Measurements from ENCODE around the gene PTPN3. TPM values are rescaled to one million over a fixed set of nuclear protein-coding genes. Genes with fewer than 3 reads are reported as not detected.

Gene PTPN3
- total and polyA plus RNA-seq, 10 of the 15 experiments (the other 5 are each of a cell fraction or from before 2014, with no cell fraction given) = 0.18 to 1.3 (median 0.39) TPM

DNA sequence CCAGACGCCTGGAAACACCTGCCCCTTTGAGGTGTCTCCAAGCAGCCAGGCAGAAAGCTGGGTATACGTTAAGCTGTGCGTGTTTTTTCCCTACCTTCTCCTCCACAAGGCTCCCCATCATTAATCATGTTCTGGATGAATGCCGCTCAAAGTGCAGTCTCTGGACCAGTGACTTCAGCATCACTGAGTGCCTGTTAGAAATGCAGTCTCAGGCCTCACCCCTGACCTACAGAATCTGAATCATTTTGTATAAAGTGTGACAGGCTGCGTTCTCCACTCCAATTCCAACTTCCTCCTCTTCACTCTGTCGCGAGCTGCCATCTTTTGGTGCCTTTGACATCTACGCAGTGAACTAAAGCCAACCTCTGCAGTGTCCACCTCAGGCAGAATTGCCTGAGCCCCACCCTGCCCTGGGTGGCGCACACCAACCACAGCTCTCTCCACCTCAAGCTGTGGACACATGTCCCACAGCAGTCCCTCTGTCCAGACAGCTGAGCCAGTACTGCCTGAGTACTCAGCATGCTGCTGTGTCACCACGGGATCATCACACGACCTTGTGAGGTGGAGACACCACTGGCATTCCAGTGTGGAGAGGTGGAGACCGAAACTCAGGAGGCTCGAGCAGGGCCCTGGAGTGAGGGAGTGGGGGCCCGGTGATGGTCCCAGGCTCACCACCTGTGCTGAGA lies 14.2 kb downstream of the PTPN3 start (continued):
- TF ChIP-seq PRDM15 (CRISPR knock-in tag; IDR thresholded peaks at IDR 0.05) (no peak), SP1 (IDR thresholded peaks at IDR 0.05; ENCODE audit: low read depth, low read length) (no peak), NFXL1 (IDR thresholded peaks at IDR 0.05; ENCODE audit: borderline replicate concordance) (no peak)

DNA sequence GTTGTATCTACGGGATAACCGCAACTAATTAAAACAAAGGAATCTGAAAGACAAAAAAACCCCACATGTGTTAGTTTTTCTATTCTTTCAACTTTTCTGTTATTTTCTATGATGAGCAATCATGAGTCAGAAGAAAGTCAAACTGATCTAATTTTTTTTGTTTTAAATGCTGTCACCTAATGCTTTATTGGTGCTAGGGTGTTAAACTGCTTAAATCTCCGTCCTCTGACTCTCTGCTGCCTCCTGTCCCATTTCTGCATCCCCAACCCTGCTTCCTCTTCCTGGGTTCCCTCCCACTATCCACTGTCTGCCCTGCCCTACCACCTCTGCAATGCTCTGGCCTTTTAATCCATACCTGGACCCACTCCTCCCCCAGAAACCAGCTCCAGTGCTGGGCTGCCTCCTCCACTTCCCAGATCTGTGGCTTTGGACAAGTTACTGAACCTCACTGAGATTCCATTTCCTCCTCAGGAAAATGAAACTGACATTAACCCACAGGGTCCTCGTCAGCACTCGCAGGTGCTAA lies 15.7 kb downstream of the PTPN3 start:
- in situ Hi-C loops (cut with MboI) (no loop called here), intact Hi-C loops (cut with micrococcal nuclease; ENCODE audit: unreplicated experiment) (no loop called here)
- DNase-seq (ENCODE audit: low read depth, low spot score) = no peak
- Histone ChIP-seq H2AFZ (ENCODE audit: control insufficient read depth, low read depth, low read length) (no peak overlapping the region), H3K4me3 (no peak overlapping the region), H3K4me1 (ENCODE audit: control insufficient read depth, insufficient read depth, low read length) (no peaks in the 10 kb centered on the region; the same call in 1 of the 2 replicates), H4K20me1 (ENCODE audit: control insufficient read depth, insufficient read depth) (no peaks in the 10 kb centered on the region), H3K9me3 (replicated peaks; ENCODE audit: control insufficient read depth, insufficient read depth, low read length) (no peaks in the 10 kb centered on the region), H3K27ac (ENCODE audit: control insufficient read depth, insufficient read depth) (no peak overlapping the region), H3K36me3 (ENCODE audit: control insufficient read depth in 2 of 2, insufficient read depth in 2 of 2, low read length in 1 of 2) (no peaks in the 10 kb centered on the region), H3K79me2 (ENCODE audit: control insufficient read depth, insufficient read depth, low read length) (no peaks in the 10 kb centered on the region), H3K9ac (ENCODE audit: control insufficient read depth, insufficient read depth, low read length) (no peak overlapping the region), H3K27me3 (replicated peaks in 1 of 2; ENCODE audit: control insufficient read depth in 2 of 2, insufficient read depth in 2 of 2, low read length in 1 of 2) (peaks cover 4 to 6% of the 10 kb centered on the region in 2 experiments; a peak in 2 of 4 replicates), H3K4me2 (ENCODE audit: control insufficient read depth, insufficient read depth) (no peak overlapping the region)
- ChIA-PET CTCF (interaction anchor here (1.1 to 1.7 kb wide), 2 partner anchors 12 to 40 kb away, joined by 3 to 8 read pairs; no protein-coding TSS in a partner anchor), POLR2A (no interaction called here), RAD21 (ENCODE audit: unreplicated experiment) (no interaction called here), SMC1A (ENCODE audit: uncharacterized antibody, unreplicated experiment) (interaction anchor here (0.5 to 1.3 kb wide), 3 partner anchors 13 to 923 kb away, joined by 4 read pairs; no protein-coding TSS in a partner anchor)
- FAIRE-seq = no peak
- BruUV-seq (replicated peaks) = no TSS peak
- WGBS (ENCODE audit: insufficient coverage, insufficient replicate concordance, low lambda C conversion rate, missing lambda C conversion rate) = 39% methylated on average over 5 of the region's 5 CpGs
- no peak for ATAC-seq
- no peak for TF ChIP-seq YY1 (IDR thresholded peaks at IDR 0.05; ENCODE audit: low read depth, low read length)
- no peak for TF ChIP-seq RBBP5 (conservative IDR thresholded peaks at IDR 0.05)
- TF ChIP-seq, protein P1, sequence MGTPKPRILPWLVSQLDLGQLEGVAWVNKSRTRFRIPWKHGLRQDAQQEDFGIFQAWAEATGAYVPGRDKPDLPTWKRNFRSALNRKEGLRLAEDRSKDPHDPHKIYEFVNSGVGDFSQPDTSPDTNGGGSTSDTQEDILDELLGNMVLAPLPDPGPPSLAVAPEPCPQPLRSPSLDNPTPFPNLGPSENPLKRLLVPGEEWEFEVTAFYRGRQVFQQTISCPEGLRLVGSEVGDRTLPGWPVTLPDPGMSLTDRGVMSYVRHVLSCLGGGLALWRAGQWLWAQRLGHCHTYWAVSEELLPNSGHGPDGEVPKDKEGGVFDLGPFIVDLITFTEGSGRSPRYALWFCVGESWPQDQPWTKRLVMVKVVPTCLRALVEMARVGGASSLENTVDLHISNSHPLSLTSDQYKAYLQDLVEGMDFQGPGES (IDR thresholded peaks at IDR 0.05) = no peak
- no peak for TF ChIP-seq MTA2 (IDR thresholded peaks at IDR 0.05; ENCODE audit: low read depth)
- TF ChIP-seq ZNF217 (IDR thresholded peaks at IDR 0.05) = no peak
- no peak for TF ChIP-seq RB1 (IDR thresholded peaks at IDR 0.05; ENCODE audit: borderline replicate concordance)
- no peak for TF ChIP-seq ATF3 (IDR thresholded peaks at IDR 0.05; ENCODE audit: borderline replicate concordance, extremely low read depth, low read depth, low read length)
- TF ChIP-seq, protein P2, sequence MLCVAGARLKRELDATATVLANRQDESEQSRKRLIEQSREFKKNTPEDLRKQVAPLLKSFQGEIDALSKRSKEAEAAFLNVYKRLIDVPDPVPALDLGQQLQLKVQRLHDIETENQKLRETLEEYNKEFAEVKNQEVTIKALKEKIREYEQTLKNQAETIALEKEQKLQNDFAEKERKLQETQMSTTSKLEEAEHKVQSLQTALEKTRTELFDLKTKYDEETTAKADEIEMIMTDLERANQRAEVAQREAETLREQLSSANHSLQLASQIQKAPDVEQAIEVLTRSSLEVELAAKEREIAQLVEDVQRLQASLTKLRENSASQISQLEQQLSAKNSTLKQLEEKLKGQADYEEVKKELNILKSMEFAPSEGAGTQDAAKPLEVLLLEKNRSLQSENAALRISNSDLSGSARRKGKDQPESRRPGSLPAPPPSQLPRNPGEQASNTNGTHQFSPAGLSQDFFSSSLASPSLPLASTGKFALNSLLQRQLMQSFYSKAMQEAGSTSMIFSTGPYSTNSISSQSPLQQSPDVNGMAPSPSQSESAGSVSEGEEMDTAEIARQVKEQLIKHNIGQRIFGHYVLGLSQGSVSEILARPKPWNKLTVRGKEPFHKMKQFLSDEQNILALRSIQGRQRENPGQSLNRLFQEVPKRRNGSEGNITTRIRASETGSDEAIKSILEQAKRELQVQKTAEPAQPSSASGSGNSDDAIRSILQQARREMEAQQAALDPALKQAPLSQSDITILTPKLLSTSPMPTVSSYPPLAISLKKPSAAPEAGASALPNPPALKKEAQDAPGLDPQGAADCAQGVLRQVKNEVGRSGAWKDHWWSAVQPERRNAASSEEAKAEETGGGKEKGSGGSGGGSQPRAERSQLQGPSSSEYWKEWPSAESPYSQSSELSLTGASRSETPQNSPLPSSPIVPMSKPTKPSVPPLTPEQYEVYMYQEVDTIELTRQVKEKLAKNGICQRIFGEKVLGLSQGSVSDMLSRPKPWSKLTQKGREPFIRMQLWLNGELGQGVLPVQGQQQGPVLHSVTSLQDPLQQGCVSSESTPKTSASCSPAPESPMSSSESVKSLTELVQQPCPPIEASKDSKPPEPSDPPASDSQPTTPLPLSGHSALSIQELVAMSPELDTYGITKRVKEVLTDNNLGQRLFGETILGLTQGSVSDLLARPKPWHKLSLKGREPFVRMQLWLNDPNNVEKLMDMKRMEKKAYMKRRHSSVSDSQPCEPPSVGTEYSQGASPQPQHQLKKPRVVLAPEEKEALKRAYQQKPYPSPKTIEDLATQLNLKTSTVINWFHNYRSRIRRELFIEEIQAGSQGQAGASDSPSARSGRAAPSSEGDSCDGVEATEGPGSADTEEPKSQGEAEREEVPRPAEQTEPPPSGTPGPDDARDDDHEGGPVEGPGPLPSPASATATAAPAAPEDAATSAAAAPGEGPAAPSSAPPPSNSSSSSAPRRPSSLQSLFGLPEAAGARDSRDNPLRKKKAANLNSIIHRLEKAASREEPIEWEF (IDR thresholded peaks at IDR 0.05; ENCODE audit: insufficient replicate concordance, low read depth, low read length) = no peak
- no peak for TF ChIP-seq SMARCA5 (IDR thresholded peaks at IDR 0.05)

Measured in GM12878 (cell line).